Stimulated activated CD4-positive, alpha-beta T cell treated with anti-CD3 and anti-CD28 coated beads, Interleukin-4, amount 100 ng/mL, for 1 hour (primary cell): ENCODE results near the gene UNC79.

ENCODE experiments used
- DNase-seq: peaks from one replicate; pipeline ENCODE4 v3.0.0-alpha.2; 2020

The UNC79 gene

DNA sequence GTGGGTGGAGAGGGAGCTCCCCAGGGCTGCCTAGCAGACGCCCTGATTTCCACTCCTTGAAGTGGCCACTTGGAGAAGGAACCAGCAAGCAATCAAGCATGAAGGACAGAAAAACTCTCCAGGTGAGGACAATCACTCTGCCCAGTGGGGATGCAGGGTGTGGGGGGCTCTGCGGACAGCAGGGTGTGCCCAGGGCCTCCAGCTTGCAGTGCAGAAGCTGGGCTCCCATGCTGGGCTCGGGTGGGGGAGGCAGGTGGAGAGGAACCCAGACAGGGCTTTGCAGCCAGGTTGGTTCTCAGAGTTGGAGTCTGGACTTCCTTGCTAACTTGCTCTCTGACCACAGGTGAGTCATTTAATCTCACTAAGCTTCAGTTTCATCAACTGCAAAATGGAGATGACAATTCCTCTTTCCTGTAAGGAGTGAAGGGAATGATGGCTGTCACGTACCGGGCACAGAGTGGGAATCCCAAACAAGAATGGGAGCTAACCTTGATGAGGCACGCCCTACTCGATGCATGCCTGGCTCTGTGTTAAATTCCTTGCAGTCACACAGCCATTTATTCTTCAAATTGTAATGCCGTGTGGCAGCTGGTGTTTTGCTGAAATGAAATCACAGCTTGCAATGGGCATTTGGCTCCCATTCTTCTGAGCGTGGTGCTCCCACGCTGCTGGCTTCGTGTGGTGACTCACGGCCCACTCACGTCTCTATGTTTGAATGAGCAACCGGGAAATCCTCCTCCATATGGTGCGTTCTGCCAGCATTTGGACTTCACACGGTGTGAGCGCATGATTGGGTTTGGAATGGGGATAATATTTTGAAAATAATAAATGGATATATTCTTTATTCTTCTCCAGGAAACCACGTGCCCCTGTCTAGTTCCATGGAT lies 282.3 kb downstream of the UNC79 start:
- no peak for DNase-seq

DNA sequence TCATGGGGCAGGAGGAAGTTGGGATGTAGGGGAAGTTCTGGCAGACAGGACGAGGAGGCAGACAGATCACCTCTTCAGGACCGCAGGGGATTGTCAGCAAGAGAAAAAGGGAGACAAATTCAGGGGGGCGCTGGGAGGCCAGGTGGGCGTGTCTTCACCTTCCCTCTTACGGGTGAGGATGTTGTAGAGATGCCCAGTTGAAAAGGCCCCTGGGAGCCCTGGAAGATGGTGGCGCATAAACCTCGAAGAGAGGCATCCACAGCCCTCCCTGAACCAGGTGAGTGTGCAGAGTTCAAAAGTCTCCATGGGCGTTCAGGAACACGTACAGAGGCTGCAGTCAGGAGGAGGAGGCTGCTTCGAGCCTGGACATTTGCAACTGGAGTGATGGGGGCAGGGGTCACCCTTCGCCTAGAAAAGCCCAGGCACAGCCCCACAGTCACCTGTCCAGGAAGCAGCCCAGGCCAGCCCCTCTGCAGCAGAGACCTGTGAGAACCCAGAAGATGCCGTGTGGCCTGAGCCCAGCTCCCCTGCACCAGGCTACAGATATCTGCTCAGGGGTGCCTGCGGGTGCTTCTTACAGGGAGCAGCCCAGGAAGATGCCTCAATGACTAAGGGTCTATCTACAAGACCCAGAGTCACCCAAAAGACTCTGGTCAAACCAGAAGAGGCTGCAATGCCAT lies 283.1 kb downstream of the UNC79 start:
- no peak for DNase-seq

DNA sequence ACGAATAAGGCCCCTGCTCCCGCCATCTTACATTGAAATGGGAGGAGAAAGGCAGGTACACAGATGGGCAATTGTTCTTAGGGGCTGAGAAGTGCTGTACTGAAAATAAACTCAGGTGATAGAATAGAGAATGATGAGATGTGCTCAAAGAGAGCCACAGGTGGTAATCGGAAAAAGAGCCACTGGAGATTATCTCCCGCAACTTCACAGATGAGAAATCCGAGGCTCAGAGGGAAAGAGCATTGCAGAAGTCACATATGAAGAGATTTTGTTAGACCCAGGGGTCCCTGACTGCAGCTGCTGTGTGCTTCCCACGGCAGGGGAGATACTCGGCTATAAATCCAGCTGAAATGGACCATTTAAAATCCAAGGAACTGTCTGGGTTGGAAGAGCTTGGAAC lies 283.9 kb downstream of the UNC79 start:
- no peak for DNase-seq

DNA sequence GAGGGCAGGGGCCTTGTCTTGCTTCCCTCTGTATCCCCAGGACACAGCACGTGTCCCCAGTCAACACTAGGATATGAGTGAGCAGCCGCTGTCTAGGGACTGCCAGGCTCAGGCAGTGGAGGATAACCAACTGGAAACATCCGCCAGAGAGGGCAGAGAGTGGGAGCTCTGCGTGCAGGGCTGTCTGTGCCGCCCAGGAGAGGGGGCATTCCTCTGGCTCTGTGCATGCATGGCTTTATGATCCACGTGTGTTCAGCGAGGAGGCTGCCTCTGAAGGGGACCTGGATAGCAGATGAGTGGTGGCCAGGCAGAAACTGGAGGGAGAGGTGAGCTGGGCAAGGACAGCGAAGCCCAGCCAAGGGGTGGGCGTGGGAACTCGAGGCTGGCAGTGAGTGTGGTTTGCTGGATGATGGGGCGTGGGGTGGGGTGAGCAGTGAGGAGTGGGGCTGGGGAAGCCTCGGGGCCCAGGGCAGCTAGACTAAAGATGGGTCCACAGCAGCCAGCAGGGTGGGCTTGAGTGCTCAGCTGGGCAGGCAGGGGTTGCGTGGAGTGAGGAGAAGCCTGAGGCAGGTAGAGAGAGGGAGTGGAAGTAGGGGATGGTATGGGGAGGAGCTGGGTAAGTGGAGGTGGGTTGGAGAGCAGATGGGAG lies 284.7 kb downstream of the UNC79 start:
- DNase-seq = no peak

DNA sequence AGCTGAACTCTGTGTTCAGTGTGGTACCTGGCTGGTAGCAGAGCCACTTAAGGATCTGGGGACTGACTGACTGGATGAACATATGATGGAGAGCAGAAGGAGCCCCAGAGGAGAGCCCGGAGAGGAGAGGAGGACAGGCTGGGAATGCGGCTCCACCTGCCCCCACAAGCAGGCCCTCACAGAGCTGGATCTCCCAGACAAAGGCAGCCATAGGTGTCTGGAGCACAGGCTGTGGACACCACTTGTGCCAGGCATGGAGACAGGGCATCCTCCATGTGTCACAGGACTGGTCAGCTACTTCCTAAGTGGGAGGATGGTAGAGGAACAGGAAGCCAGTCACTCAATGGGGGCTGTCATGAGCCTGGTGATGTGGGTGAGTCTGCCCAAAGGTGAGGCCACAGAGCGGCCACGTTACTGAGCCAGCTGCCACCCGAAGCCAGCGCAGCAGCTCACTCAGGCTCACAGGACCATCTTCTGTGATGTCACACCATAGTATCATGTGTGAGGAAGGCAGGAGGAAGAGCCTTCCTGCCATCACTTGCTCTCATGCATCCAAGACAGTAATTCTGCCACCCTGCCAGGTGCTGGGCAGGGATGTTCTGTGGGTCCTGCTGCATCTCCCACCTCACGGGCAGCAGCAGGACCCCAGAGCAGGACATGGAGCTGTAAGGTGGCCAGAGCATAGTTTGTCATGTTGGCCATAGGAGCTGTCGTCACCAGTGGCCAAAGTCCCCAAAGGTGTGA lies 285.4 kb downstream of the UNC79 start:
- no peak for DNase-seq

DNA sequence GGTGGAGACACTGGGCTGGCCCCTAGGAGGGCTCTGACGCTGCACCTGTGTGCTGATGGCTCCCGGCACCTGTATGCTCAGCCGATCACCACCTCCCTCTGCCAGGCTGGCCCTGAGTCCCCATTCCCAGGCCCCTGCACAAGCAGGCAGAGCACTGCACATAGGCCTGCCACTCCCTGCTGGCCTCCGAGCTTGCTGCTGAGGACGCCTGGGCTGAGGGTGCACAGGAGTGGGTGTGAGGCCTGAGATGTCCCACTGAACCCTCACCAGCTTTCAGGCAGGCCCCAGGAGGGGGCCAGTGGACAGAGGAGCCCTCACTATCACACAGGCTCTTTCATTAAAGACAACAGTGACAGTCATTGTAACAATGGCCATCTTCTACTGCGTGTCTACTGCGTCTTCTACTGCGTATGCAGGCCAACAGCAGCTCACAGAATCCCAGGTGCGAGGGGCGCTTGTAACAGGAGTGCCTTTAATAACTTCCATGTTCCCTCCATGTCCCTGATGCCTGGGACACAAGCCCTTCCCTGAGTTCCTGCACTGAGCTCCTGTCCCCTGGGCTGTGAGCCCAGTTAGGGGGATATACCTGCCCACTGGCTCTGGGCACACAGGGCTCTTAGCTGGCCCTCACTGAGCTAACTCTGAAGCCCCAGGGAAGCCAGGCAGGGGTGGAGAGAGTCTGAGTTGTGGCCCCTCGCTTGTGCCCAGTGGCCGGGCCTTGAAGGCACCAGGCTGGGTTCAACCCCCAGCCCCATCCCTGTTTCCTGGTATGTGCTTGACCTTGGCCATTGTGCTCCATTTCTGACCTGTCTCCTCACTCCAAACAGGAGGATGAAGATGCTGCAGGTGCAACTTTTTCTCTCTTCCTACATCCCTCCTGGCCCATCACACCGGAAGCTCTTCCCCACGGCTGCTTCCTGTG lies 286.3 kb downstream of the UNC79 start:
- DNase-seq = no peak

DNA sequence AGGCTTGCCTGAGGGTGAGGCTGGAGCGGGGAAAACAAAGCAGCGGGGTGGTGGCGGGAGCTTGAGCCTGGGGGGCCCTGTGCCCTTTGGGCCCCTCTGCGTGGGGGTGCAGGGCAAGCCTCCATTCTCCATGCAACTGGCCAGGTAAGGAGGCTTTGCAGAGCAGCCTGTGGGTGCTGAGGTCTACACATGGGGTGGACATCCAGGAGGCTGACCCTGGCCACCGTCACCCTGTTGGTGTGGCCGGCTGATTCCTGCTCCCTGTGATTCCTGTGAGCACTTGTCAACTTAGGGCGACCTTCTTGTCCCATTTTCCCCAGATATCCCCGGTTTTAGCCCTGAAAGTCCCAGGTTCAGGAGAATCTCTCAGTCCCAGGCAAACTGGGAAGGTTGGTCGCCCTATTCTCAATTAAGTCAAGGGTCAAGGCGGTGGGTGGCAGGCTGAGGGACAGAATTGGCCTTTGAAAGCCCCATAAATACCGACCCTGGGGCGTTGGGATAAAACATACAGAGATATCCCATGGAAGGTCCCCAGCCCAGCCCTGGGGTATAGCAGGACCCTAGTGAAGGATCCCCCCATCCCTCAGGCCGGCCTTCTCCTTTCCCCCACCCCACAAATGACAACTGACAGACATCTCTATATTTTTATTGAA lies 287.1 kb downstream of the UNC79 start:
- no peak for DNase-seq

DNA sequence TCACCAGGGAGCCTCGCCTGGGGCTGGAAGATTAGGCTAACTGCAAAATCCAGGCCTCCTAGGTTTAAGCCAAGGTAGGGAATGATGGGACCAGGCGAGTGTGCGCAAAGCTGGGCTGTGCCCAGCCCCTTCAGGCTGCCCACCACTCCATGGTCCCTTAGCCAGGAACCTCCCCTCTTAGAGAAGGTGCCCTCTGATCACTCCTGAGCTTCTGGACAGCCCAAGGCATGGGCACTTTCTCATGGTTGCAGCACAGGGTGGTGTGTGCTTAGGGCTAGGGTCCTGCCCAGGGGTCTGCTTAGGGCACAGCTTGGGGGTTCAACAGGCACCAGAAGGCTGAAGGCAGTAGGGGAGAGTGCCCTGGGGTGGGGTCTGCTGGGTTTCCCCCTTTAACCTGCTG lies 288.5 kb downstream of the UNC79 start:
- DNase-seq = no peak

DNA sequence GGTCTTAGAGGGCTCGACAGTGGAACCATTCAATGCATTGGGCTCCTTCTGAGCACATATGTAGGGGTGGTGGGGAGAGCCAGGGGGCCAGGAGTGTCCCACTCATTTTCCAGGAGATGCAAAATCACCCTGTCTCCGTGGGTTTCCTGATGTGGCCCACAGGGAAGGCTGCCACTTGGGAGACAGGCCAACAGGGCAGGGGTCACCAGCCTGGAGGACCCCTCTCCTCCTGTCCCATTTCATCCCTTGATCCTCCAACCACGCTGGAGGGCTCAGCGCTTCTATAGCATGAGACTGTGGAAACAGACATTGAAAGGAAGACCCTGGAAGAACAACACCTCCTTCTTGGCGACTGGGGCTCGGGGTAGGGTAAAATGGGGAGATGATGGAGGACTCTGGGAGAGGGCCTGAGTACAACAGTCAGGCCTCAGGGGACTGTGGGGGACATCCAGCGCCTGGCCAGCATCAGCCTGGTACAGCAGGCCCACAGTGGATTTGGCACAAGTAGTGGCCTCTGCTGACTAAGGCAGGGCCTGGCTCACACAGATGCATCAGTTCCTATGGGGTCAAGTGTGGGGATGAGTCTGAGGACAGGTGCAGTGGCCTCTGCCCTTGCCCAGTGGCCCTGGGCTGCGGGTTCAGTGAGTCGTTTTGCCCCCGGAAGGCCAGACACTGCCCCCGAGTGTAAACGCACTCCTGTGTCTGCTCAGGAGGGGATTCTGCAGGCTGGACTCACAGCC lies 289.5 kb downstream of the UNC79 start:
- no peak for DNase-seq

DNA sequence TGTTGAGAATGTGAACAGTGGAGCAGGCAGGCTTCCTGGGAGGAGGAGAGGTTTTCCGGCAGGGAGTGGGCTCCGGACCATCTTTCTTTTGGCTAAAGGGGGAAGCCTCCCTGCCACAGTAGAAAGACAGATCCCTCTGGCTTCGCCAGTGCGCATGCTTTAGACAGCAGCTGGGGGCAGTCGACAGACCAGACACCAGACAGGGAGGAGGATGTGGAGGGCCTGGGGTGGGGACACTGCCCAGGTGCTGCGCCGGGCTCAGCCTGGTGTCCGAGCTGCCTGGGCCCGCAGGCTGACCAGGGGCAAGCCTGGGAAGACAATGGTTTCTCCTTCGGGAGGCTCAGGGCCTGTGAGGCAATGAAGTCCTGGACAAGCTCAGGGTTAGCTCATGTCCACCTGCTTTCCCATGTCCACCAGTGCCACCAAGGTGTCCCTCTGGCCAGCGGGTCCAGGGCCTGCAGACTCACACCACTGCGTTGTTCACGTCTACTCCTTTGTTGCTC lies 290.3 kb downstream of the UNC79 start:
- no peak for DNase-seq

DNA sequence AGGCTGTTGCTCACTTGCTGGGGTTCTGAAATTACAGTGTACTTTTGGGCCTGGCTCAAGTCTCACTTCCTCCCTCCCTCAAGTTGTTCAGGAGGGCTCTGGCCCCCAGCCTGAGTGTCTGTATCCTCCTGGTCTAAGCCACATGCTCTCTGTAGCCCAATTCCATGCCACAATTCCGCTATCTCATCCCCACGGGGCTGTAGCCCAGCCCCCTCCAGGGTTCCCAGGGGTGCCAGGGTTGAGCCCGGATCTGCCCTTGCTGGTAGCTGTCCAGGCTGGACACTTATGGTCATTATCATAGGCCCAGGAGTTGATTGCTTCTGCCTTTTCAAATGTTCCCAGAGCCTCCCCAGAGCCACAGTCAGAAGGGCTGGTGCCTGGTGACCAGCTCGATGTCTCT lies 292.3 kb downstream of the UNC79 start:
- DNase-seq = no peak

DNA sequence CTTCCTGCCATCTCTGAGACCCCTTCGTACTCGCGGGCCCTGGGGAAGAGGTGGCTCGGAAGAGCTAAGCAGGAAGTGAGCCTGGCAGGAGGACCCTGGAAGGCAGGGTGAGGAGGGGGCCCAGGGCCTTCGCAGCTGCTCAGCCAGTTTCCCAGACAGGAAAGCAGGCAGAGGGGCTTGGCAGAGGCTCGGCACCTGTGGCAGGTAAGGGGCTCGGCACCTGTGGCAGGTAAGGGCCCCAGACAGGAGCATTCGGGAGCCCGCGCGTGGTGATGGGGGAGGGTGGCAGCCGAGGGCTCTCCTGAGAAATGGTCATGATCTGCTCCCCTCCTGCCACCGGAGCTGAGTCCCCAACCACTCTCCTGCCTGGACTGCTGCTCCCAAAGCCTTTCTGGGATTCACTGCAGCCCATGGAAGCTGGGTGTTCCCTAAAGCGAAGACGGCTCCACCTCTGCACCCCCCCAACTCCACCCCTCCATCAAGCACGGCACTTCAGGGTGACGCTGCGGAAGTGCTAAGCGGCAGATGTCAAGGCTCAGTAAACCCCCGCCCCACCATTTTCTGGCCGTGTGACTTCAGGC lies 294.4 kb downstream of the UNC79 start:
- no peak for DNase-seq

DNA sequence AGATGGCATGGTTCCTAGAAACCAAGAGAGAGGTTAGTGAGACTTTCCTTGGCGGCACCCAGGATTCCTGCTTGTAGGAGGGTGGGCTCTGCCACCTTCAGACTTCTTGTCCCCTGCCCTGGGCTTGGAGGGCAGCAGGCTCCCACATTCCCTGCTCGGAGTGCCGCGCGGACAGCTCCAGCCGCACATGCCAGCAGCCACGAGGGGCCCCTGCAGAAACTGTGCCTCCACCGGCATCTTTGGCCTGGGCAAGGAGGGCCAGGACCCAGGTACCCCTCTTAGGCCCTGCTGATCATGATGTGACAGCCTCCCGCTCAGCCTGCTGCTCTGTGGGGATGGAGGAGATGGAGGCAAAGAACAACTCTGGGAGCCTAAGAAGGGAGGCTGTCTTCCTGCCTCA lies 295.3 kb downstream of the UNC79 start:
- DNase-seq = no peak

DNA sequence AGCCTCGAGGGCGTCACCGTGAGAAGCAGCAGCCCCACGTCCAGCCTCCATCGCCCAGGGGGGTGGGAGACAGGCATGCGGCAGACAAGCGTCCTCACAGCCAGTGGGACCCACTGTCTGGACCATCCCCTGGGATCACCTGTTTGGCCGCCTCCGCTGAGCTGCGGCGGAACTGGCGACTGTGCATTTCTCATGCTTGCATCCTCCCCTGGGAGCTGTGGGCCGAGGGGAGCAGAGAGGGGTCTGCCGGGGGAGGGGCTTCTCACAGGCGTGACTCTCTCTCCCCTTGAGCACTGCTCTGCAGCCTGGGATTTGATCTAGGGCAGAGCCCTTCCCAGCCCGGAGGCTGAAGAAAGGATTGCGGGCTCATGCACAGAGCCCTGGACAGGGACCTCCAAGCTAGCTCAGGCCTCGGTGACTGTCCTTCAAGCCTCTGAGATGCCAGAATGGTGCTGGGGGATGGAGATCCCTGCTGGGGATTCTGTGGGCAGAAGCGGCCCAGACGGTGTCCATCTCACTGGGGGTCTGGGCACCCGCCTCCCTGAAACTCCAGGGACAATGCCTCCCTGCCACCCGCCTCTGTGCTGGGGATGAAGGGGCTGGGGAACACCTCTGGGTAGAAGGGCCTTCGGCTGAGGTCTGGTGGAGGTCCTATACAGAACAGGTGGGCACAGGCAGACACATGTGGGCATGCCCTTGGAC lies 296.5 kb downstream of the UNC79 start:
- DNase-seq = no peak

DNA sequence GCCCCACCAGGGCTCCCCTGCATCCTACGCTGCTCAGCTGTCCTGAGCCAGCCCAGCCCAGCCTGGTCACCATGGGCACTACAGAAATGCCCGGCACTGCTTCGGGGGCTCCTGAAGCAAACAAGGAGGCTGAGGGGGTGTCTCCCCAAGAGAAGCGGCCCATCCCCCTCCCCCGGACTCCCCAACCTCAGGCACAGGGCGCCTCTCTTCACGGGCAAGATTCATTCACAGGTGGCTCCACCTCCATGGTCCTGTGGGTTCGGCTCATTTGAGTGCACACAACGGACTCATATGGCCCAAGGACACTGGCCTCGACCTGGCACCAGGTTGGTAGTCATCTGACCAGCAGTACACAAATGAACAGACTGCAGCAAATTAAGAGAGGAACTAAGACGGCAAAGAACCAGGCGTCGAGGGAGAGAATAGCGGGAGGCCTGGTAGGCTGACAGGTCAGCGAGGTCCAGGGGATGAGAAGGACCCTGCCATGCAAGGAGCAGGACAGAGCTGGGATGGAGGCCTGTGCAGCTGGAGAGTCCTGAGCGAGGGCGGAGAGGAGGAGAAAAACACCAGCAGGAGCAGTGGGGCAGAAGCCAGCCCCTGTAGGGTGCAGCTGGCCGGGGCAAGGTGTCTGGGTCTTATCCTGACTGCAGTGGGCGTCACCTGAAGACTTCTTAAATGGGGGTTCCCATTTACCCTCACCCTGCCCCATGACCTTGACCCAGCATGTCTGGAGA lies 297.3 kb downstream of the UNC79 start:
- DNase-seq = no peak

DNA sequence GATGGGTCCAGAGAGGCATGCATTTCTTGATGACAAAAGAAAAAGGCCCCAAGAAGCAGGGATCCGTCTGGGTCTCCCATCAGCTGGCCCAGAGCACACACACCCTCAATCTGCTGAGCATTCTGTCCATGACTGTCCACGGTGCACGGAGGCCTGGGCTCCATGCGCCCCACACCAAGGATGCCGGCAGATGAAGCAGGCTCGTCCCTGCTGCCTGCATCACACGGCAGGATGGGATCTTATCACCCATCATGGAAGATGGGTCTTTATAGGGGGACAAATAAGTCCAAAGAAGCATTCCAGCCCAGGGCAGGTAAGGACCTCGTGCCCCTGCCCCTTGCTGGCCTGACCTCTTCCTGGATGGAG lies 297.9 kb downstream of the UNC79 start:
- DNase-seq = no peak

DNA sequence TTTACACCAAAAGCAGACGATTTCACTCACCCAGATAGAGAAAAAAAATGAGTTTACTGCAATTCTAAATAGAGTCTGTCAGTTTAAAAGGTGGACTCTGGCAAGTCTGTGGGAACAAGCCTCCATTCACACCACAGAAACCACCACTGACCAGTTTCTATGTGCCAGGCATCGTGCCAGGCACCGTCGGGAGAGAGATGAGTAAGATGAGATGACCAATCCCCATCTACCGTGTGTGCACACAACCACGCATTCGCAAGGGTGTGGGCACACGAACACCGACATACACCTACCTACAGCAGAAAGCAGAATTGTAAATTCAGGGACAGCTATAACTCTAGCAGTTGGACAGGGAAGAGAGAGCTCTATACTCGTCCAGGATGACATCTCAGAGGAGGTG lies 299.3 kb downstream of the UNC79 start:
- DNase-seq = no peak

DNA sequence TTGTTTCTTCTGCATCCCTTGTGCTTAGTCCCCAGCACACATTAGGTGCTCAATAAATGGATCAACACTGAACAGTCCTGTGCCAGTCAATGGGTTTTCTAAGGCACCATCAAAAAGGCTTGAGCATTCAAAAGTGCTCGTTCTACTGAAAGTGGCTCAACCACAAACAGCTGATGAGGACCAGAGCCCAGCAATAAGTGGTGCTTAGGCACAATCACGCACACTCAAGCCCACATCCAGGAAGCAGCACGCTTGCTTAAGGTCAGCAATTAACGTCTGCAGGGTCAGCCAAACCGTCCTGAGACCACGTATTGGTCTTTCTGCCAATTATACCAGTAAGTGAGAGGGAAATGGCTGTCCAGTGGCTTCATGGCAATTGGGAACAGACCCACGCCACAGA lies 301.0 kb downstream of the UNC79 start:
- DNase-seq = no peak

DNA sequence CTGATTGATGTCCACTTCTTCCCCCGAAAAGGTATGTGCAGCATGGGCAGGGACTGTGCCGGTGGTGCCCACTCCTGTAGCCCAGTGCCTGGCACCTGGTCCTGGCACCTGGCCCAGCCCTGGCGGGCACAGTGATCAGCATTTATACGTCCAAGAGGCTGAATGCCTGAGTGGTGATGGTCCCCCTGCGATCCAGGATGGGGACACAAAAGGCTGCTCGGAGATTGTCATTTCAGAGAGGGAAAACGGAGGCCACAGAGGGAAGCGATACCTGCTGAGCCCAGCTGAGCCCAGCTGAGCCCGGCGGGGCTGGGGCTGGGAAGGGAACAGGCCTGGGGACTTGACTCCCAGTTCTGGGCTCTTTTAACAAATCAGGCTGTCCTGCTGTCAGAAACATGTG lies 301.8 kb downstream of the UNC79 start:
- DNase-seq = no peak
